ENCODE results near the gene SBF2. TPM values are rescaled to one million over a fixed set of nuclear protein-coding genes. Genes with fewer than 3 reads are reported as not detected.

SBF2 gene
- total RNA-seq, 1 experiment from 2014 or later = 33.5 TPM

DNA sequence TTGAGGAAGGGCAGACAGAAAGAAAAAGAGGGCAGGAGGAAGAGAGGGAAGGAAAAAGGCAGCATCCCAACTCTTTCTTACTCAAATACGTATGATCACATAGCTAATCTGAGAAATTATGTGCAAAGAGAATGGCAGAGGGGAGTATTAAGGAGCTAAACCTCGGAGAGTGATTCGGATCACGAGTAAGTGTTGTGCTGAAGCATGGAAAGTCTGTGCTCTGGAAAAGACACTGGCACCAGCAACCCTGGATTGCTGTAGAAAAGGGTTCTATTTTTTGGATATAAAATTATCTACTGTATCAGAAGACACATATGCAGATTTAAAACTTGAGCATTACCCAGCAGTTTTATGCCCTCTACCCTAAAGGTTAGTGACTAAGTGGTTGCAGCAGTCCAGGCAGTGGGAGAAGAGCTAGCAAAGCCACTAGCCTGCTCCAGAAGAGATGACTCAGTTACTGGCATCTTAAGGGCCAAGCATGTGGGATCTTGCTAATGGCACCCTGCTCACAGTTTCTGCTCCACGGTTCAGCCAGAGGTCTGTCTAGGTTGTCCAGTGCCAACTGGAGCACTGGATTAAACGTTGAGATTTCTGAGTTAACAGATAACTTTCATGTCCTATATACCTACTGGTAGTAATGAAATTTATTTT, 478.4 kb downstream of the SBF2 start:
- peak; percentile 88 for DNase-seq (ENCODE audit: low read depth)

DNA sequence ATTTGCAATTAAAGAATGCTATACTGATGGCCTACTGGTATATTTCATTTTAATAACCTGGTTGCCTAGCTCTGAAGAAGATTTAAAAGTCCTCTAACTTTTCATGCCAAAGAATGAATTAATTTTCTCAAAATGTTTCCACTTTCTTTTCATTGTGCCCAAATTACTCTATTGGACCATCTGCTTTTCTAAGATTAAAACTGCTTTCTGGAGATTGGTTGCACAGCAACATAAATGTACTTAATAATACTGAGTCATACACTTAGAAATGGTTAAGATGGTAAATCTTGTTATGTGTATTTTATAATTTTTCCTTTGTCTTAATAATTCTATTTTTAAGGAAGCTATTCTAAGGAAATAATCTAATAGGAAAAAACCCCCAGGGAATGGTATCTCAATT, 479.9 kb downstream of the SBF2 start:
- no peak for DNase-seq (ENCODE audit: low read depth)

DNA sequence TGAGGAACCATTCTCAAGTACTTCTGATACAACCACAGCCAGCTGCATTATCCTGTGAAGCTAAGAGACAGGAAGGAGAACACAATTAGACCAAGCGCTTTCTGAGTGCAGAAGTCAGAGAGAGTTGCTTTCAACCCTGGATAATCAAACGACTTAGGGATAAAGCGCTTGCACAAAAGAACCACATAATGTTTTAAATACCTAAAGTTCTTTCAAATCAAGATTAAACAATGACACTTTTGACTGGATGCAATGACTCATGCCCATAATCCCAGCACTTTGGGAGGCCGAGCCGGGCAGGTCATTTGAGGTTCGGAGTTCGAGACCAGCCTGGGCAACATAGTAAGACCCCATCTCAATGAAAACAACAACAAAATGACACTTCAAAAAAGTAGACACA, 485.1 kb downstream of the SBF2 start:
- peak; percentile 41 for DNase-seq (ENCODE audit: low read depth)

DNA sequence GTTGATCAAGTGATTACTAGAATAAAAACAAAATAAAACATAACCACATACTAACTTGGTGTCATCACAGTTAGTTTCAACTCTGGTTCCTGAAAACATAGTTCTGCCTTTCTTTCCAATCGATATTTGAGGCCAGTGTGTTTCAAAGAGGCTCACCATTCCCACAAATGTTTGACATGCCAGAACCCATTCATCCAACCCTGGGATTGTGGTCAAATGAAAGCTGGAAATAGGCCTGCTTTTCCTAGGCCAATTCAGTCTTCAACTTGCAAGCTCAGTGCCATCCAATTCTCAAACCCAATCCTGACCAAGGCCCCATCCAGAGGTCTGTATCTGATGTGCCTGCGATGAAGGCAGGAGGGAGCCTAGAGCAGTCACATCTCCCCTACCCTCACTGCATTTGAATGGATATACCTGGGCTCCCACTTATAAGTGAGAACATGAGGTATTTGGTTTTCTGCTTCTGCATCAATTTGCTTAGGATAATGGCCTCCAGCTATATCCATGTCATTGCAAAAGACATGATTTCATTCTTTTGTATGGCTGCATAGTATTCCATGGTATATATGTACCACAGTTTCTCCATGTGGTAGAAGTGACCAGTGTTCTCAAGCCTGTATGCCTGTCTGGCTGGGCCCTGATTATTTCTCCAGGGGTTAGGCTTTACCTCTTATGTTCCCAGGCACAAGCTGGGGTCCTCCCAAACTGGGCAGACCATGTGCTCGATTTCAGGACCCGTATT, 486.9 kb downstream of the SBF2 start:
- no peak for DNase-seq (ENCODE audit: low read depth)

DNA sequence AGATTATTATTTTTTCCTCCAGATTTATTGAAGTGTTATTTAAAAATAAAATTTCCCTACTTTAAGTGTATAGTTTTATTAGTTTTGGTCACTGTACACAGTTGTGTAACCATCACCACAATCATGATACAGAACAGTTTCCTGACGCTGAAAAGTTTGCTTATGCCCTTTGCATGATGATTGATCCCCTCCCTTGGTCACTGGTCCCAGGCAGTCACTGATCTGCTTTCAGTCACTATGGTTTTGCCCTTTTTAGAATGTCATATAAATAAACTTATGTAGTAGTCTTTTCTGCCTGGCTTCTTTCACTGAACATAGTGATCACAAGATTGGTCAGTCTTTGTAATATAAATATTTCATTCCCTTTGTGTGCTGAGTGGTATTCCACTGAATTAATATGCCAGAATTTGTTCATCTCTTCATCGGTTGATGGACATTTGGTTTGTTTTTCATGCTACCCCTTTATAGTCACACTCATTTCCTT, 489.6 kb downstream of the SBF2 start:
- DNase-seq (ENCODE audit: low read depth) = no peak

DNA sequence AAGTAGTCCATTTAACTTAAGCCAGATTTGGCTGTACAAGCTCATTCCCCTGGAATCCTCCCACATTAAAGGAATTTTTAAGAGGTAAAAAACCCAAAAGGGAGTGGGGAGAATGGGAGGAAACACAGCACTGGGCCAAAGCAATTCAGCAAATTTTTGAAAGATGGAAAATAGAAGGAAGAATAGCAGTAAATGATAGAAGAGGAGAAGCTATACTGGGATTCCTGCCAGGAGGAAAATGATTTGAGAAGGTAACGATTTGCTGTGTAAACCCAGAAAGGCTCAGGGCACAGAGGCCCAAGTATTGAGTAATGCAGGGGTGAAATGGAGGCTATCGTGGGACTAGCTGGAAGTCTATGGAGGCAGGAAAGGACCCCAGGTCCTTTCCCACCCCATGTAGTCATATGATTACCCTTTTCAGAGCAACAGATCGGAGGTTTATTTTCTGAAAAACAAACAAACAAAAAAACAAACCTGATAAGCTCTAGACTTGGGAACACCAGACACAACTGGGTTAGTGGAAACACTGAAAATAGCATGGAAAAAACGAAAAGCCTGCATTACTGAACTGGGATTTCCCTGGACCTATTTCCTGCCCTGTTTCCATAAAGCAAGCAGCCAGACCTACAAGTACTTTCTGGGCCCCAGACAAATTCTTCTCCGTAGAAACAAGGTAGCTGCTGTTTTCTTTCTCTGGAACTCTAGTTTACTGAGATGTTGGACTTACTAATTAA, 490.2 kb downstream of the SBF2 start:
- no peak for DNase-seq (ENCODE audit: low read depth)

DNA sequence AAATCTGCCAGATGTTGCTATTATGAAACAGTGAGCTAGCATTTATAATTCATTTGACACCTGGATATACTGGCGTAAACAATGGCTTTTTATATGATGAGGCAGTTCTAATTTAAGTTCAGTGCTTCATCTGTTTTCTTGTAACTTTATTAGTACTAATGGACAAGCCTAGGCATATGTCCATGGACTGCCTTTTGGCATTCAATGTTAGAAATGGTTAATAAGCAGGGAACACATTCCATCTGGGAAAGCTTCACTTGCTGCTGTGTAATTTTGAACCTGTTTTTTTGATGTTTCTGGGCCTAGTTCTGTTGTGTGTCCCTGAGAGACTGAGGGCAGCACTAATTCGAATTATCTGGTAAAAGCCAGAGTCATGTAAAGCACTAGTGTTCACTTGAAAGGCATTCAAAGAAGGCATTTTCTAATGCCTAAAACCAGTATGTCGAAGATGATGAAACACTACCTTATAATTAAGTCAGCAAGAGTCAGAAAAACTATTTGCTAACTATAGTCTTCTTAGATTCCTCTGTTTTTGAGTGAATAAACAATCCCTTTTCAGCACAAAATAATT, 491.6 kb downstream of the SBF2 start:
- peak; percentile 49 for DNase-seq (ENCODE audit: low read depth)

DNA sequence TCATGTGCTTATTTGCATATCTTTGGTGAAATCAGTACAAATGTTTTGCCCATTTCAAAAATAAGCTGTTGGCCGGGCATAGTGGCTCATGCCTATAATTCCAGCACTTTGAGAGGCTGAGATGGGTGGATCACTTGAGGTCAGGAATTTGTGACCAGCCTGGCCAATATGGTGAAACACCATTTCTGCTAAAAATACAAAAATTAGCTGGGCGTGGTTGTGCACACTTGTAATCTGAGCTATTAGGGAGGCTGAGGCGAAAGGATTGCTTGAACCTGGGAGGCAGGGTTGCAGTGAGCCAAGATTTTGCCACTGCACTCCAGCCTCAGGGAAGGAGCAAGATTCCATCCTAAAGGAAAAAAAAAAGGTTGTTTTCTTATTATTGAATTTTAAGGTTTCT, 494.1 kb downstream of the SBF2 start:
- DNase-seq (ENCODE audit: low read depth) = peak; percentile 74

DNA sequence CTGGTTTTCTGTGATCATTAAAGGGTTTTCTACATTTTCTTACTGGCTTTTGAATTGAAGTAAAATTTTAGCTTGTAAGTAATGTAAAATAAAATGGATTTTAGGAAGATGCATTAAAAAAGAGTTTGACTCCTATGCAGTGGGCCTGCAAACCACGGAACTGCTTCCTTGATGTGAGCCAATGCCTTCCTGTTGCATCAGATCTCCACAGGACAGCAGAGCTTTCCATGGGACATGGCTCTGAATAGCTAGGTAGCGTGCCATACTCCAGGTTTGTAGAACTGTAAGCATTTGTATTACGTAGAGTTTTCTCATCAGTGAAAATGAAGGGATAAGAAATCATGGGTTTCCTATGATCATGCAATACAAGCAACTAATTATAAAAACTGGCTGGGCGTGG, 496.7 kb downstream of the SBF2 start:
- no peak for DNase-seq (ENCODE audit: low read depth)

DNA sequence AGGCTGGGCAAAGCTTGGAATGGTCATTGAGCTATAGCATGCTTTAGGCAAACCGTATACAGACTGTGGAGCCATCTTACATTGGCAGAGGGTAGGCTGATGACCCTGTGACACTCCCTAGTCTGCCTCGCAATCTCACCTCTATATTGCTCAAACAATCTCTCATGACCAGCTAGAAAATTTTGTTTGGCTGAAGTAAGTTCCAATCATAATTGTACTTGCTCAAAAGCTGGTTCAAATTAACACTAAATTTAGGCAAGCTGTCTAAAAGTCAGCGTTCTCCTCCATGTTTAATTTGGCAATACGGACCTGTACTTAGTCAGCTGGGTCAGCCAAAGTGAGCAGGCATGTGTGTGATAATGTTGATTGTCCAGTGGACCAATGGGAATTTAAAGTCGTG, 497.2 kb downstream of the SBF2 start:
- DNase-seq (ENCODE audit: low read depth) = no peak

DNA sequence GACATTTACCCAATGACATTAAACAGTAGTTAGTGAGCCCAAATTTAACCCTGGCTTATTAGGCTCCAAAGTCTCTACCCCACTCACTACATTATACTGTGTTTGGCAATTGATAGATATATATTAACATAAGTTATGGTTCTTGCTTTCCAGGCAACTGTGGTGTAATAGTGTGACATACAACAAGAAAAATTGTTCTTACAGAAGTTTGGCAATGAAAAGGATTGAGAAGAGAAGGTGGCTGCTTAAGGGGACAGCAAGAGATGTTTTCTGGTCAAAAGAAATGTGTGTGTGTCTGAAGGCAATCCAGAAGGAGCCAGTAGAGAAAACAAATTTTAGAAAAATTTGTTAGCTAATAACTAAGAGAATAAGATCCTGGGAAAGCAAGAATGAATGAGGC, 497.8 kb downstream of the SBF2 start:
- DNase-seq (ENCODE audit: low read depth) = no peak

DNA sequence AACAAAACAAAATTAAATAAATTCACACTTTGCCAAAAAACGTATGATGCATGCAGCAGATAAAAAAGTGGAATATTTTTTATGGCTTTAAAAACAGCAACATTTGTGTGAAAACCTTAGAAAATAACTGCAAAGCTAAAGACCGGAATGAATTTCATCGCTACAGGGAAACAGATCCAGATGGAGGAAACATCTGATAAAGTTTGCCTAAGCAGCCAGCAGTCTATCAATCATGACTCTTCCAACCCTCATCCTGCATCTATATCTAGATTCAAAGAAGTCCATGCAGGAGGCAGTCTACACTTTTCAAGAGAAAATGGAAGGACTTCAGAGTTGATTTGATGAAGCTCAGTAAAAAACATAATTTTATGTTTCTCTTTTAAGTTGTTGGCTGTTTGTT, 503.3 kb downstream of the SBF2 start:
- DNase-seq (ENCODE audit: low read depth) = peak; percentile 34

DNA sequence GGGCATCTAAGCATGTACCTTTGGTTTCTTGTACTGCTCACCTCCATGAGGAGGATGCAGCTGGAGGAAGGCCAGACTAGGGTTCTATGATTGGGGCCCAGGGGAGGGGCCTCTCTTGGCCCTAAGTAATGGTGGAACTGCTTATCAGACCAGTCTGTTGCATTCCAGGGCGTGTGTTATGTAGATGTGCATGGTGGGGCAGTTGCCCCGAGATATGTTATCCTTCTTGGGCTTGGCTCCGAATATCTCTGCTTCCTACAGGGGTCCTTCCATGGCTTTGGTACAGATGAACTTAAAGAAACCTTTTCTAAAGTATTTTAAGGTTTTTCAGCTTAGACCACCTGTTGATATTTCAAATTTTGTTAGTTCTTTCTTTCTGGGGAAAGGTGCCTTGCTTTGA, 504.1 kb downstream of the SBF2 start:
- DNase-seq (ENCODE audit: low read depth) = no peak

DNA sequence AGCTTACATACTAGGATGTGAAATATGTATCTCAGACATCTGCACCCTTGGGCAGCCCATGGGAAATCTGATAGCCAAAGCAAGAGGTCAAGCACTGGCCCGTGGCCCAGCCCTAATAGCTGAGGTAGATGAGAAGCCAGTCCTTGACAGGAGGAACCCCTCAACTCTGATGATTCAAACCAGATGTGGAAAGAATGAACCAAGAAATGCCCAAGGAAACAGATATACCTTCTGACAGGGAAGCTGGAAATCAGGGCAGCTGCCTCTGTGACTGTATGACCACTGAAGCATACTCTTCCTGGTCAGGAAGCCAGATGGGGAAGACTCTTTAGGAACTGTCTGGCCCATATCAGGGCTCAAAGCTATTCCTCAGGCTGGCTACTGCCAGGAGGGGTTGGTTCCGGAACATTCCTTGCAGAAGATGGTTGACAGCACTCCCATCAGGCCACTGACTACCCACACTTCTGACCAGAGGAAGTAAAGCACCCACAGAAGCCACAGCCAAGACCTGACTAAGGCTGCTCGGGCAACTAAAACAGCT, 506.0 kb downstream of the SBF2 start:
- peak; percentile 100 for DNase-seq (ENCODE audit: low read depth)

DNA sequence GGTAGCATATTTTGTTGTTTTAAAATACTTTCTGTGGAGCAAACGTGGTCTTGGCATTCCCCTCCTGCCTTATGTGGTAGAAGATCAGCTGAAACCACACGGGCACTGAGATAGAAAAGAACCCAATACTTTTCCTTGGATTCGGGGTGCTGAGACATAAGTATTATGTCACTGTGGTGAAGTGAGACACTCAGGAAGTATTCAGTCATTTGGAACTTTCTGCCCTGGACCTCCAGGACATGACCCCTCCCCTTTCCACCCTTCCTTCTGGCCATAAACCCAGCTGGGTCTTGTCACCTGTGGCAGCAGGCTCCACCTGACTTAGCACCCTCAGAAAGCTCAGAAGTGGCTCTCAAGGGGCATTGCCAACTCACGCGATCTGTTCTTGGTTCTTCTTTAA, 506.8 kb downstream of the SBF2 start:
- peak; percentile 88 for DNase-seq (ENCODE audit: low read depth)

DNA sequence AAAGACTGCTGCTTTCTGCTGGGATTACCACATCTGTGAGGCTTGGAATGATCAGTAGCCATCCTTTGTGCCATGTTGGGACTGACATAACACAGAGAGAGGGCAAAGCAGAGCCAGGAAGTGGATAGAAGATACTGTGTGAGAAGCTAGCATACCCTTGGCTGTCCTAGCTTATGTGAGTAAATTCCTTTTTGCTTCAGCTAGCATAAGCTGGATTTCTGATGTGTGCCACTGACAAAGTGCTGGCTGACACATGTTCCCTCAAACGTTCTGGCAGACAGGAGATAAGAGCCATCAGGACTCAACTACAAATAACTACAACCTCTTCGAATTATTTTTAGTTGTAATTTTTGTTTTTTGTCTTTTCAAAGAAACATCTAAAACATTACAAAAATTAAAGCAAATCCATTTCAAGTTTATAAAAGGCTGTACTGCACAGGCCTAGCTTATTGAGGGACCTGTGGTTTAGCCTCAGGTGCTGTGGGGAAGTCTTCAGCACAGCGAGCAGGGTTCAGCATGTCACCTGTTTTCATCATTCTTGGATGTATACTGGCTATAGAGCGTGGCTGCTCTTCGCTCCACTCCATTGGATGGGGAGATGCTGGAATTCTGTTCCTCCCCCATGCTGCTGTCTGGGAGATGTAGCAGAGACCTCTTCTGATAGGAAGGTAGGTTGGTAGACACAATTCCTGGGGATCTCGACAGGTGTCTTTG, 509.3 kb downstream of the SBF2 start:
- peak; percentile 14 for DNase-seq (ENCODE audit: low read depth)

DNA sequence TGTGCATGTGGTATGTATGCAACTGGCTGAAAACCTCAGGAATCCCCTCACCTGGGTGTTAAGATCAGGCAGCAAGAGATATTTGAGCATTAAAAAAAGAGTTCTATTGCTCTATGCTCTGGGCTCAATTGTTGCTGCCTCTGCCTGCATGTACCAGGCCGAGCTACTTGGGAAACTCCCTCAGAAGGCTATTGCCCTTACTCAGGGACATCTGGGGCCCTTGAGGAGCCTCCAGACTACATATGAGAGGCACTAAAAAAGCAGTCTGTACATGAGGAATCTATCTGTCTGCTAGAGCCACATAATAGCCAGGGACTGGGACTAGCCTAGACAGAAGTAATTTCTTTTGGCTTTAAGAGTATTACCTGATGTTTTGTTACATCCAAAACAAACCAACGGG, 510.0 kb downstream of the SBF2 start:
- DNase-seq (ENCODE audit: low read depth) = peak; percentile 24

DNA sequence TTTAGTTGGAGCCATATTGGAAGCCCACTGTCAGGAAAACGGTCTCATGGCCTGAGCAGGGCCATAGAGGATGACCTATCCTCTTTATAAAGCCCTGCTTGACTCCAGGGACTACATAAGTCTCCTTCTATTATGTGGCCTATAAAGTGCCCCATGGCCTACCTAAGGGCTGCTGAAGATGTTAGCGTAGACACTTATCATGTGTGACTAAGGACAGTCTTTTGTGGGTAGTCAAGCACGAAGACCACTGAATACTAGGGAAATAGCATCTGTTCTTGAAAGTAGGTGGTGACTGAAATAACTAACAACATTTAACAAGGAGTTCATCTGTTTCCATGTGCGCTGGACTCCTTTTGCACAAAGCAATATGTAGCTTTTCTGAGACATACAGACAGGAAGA, 513.1 kb downstream of the SBF2 start:
- DNase-seq (ENCODE audit: low read depth) = no peak

DNA sequence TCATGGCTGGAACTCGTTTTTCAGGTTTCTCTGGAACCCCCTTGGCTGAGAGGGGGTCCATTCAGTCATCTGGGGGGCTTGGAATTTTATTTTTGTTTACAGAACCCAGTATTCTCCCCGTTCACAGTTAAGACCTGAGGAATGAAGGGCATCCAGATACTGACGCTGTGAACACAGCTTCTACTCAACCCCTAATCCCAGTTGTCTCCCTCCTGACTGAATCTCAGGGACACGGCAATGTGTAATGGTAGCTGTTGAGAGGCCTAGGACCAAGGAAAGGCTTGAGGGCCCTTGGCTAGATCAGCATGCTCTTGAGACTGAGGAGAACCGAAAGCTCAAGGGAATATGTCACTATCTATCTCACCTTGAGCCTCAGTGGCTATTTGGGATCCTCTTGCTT, 516.5 kb downstream of the SBF2 start:
- DNase-seq (ENCODE audit: low read depth) = no peak

DNA sequence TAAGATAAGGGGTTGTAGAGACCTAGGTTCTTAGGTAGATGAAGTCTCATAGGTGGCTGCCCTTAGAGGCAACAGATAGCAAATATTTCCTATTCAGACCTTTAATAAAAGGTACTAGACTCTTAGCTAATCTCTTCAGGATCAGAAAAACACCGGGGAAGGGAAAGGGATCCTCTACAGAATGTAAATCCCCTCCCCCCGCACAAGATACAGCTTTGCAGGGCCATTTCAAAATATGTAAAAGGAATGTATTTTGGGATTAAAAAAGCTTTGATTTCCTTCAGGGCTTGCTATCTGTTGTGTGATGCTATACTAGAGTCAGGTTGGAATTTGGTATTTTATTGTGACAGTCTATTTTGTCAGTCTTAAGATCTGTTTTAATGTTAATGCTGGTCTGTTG, 517.0 kb downstream of the SBF2 start:
- no peak for DNase-seq (ENCODE audit: low read depth)

DNA sequence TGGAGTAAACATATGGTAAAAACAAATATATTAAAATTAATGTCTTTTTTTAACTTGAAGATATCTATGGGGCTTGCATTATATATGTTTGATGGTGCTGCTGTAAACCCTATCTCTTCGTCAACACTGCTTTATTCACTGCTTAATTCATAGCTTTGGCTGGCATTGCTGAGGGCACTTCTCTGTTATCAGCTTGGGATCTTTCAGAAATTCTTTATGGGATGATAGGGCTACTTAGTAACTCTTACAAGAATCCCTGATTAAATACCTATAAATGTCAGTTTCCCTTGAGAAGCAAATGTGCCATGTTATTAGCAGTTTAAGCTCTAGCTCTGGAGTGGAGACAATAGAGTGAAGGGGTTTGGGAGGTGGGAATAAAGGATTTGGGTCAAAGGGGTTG, 517.8 kb downstream of the SBF2 start:
- DNase-seq (ENCODE audit: low read depth) = no peak

DNA sequence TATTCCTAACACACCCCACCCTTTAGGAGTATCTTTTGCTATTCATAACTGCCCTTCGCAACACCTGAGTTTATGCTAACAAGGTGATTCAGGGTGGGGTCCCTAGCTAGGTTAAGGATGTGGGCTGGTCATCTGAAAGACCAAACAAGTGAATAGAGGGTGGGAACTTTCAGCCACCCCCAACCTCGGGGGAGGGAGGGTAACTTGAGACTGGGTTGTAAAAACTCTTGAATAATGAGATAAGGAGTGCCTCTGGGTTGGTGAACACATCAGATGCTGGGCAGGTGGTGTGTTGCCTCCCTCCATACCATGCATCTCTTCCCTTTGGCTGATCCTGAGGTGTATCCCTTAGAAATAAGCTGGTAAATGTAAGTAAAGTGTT, 518.6 kb downstream of the SBF2 start:
- DNase-seq (ENCODE audit: low read depth) = no peak
